GM19023 (cell line): ENCODE results near the gene KRTDAP.

Experiments
- ATAC-seq: cut with Tn5 transposase; IDR thresholded peaks from one replicate; pipeline ENCODE4 v1.9.1; 2021; ENCODE audit warnings: mild to moderate bottlenecking, moderate library complexity; ENCODE audit not compliant: unreplicated experiment

Gene KRTDAP

GRCh38 chr19:35457173-35457572, 33.1 kb downstream of the KRTDAP start:
- no peak for ATAC-seq

DNA sequence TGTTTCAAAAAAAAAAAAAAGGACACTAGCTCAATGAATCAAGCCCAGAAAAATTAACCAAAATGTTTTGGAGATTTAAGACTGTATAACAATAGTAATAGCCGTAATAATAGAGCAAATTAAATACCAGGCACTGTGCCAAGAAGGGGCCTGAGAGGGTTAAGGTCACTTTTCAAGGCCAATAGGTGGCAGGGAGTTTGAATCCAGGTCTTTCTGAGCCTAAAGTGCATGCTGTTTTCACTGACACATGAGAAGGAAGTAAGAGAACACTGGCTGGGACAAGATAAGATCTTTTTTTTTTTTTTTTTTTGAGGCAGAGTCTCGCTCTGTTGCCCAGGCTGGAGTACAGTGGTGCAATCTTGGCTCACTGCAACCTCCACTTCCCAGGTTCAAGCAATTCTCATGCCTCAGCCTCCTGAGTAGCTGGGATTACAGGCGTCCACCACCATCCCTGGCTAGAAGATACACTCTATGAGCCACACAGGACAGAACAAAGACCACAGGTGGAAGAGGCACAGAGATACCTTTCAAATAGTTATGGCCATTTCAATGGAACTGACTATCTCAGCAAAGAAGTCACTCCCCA, 34.6 kb downstream of the KRTDAP start:
- no peak for ATAC-seq

DNA sequence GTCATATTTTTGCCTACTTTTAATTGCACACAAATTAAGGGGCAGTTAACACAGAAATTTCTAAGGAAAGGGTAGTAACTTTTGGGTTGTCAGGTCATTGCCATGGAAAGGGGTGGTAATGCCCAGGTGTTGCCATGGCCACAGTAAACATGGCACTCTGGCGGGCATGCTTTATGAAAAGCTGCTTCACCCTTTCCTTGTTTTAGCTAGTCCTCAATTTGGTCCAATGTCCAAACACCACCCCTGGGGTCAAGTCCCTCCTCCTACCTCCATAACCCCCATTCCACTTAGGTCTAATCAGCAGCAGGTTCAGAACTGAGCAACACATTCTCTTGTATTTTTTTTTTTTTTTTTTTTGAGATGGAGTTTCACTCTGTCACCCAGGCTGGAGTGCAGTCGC, 35.6 kb downstream of the KRTDAP start:
- ATAC-seq: no peak

DNA sequence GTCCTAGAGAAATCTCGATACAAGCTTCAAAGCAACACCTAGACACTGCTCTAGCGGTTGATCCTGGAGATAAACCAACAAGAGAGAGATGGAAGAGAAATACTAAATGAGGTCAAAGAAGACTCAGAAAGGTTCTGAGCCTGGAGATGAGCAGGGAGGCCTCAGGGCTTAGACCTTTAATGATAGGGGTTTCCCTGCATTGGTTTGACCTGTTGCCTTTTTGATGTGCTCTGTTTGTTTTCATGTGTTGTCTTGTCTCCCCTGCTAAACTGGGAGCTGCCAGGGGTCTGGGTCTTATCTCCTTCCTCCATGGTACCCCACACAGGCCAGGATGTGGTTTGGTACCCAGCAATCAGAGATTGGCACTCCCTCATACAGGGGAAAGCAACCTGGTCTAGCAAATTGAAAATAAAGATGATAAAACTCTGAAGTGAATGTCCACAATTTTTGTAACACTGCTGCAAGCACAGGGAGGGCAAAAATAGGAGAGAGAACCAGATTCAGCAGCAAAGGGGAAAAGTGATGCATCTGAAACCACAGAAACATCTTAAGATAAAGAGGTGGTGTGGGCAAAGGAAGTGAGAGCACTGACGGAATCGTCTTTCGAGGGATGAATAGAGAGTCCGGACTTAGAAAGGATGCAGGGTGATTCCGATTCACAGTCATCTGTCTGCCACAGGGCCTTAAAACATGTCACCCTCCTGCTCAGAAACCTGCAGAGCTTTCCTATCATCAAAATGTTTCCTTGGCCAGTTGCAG, 38.7 kb downstream of the KRTDAP start:
- ATAC-seq: no peak

- no peak for ATAC-seq
Observed at GRCh38 chr19:35449359-35450043, 40.8 kb downstream of the KRTDAP start.

GRCh38 chr19:35447606-35448469, 42.4 kb downstream of the KRTDAP start, which contains the start of gene FFAR2:
Gene FFAR2 (plus strand): TSS chr19:35448257. CDS start chr19:35449715, 1,458 bp downstream.
- ATAC-seq: no peak

- no peak for ATAC-seq
Observed at GRCh38 chr19:35445826-35446593, 44.3 kb downstream of the KRTDAP start.

- ATAC-seq: no peak
Observed at GRCh38 chr19:35444735-35445134, 45.5 kb downstream of the KRTDAP start.

DNA sequence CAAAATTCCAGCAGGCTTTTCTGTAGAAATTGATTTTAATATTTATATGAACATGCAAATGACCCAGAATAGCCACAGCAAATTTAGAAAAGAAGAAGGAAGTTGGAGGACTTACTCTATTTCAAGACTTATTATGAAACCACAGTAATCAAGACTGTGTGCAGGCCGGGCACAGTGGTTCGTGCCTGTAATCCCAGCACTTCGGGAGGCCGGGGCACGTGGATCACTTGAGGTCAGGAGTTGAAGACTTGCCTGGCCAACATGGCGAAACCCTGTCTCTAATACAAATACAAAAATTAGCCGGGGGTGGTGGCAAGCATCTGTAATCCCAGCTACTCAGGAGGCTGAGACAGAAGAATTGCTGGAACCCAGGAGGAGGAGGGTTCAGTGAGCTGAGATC, 48.2 kb downstream of the KRTDAP start:
- ATAC-seq: no peak

- ATAC-seq: no peak
Observed at GRCh38 chr19:35439921-35440320, 50.3 kb downstream of the KRTDAP start.

DNA sequence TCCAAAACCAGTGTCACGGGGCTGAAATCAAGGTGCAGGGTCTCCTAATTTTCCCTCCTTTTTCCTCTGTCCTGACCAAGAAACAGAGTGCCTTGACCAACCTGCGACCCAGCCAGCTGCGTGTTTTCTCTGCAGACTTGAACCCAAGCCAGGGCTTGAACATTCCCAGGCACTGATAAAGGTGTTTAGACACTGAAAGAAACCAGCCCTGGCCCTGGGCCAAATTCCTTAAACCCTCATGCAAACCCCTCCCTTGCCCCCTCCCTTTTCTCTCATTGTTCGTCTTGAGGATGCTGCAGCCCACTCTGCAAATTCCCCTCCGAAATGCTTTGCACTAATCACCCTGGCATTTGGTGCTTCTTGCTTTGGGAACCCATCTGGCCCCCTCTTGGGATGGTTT, 51.7 kb downstream of the KRTDAP start:
- no peak for ATAC-seq

DNA sequence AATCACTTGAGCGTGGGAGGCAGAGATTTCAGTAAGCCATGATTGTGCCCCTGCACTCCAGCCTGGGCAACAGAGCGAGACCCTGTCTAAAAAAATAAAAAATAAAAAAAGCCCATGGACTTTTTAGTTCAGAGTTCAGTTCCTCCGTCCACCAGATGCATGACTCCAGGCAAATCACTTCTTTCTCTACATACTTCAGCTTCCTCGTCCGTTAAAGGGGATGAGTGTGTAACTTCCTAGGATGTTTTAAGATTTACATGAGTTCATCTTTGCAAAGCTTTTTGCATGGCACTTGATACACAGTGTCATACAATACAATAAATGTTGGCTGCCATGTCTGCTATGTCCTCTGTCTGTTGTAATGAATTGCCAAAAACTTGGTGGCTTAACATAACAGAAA, 52.2 kb downstream of the KRTDAP start:
- ATAC-seq: no peak

GRCh38 chr19:35437406-35437951, 52.8 kb downstream of the KRTDAP start:
- no peak for ATAC-seq
